ENCODE data around the gene RAET1L.
A peak's percentile ranks its signal among the peaks of the same experiment; 100 is the strongest.
"Not testable (repeated sequence)": the region's sequence is repeated elsewhere in the genome, so short reads cannot be mapped to it uniquely, and the experiment has no call there.

RAET1L gene

DNA sequence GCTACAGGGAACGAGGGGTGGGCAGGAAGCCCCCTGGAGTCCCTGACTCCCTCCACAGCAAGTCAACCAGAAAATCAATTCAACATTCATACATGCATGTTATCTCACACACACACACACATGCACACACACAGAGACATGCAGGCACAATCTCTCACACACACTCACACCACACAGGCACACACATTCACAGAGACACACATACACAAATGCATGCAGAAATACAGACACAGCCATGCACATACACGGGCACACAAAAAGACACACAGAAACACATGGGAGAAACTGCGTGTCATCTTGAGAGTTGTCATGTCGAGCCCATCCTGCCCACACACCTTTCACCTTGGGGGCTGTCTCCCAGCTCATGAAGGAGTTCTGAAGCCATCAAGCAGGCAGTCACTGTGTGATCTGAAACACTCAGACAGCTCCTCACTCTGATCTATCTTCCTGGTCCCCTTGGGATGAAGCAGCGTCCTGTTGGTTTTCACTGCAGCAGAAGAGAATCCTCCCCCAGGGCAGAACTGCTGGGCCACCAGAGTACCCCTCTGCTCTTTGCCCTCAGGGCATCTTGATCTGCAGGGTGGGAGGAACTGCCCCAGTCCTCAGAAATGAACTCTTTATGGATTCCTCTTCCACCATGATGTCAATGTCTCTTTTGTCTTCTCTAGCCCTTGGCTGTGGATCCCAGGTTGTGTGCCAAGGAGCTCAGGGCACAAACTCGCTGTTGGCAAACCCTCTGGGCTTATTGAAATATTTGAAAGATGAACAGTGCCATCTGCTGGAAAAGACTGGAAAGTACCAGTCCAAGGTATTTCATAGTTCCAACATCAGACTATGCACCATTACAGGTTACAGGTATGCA lies 8.8 kb downstream of the RAET1L start:
- peak in 1 of 3 experiments; percentile 27 for DNase-seq (ENCODE audit: low read depth in 2 of 3, low spot score in 2 of 3)

DNA sequence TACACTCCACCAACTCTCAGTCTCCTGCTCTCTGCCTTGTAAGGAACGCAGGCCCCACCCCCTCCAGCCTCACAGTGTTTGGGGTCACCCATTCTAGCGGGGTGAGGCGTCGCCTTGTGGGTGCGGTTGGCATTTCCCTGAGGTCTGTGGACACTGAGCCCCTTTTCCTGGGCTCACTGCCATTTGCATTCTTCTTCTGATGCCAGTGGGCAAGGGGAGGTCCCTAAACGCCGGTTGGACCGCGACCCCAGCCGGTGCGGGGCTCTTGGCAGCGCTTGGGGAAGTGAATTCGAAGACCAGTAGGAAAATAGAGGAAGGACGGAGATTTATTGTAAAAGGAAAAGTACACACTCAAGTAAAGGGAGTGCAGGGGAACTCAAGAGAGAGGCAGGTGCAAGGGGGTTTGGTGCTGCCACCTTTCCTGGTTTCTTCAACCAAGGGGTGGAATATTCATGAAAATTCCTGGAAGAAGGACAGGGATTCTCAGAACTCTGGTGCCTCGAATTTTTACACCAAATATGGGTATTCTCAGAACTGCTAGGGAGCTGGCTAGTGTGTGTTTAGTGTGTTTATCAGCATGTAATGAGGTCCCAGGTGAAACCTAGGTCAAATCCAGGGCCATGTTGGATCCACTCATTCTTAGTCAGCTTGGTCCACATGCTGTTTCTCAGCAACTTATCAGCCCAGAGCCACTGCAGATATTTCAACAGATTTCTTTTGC lies 9.9 kb downstream of the RAET1L start:
- DNase-seq (ENCODE audit: low read depth in 2 of 3, low spot score in 2 of 3), result not testable (repeated sequence)

DNA sequence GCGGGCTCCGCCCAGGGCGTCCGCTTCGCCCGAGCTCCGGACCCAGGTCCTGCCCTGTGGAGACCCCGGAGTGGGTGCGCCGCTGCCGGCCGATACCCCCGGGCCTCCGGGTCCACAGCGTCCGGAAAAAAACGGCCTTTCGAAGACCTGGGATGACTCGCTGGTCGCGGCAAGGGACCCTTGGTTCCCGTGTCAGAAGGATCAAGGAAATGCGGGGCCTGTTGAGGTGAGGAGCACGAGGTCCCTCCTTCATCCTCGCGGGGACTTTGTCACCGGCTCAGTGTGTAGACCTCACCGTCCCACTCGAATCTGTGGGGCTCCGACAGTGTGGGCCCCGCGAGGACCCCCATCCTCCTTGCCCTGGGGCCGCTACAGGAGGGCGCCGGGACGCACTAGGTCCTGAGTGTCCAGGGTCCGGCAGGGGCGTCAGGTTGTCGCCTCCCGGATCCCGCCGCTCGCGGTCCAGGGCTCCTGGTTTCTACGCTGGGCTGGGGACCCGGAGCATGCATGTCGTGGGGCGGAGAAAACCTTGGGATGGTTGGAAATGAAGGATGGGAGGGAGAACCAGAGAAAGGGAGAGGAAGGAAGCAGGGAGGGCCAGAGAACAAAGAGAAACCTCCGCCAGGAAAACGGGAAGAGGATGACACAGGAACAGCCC lies 10.6 kb downstream of the RAET1L start:
- DNase-seq (ENCODE audit: low read depth in 2 of 3, low spot score in 2 of 3), result not testable (repeated sequence)

DNA sequence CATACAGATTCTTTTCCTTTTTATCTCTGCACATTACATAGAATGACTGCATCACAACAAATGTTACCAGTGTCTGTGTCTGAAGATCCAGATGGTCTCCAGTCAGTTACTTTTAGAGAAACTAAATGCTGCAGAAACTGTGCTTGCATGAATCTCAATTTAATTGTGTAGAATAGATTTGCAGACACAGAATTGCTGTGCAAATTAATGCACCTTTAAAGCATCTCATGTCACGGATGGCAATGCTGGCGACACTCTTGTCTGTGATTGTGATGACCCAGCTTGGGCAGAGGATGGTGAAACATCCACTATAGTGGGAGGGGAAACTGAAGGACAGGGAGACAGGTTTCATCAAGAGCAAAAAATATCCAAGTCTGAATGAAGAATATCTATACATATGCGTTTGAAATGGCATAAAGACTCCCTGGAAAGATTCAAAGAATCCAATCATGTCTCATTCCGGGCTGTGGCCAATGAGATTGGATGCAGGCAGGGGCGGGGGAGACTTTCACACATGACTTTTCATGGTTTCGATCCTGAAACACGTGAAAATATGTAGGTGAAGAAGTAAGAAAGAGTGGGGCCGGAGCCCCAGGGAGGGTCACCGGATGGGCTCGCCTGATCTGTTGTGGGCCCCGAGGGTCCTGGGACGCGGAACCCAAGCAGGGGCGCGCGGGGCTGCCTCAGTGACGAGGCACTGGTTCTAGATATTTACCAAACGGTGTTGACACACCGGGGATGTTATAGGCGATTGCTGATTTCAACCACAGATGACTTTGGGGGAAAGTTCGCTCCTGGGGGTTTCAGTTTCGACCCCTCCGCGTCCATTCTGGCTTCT lies 11.3 kb downstream of the RAET1L start:
- DNase-seq (ENCODE audit: low read depth in 2 of 3, low spot score in 2 of 3), result not testable (repeated sequence)

DNA sequence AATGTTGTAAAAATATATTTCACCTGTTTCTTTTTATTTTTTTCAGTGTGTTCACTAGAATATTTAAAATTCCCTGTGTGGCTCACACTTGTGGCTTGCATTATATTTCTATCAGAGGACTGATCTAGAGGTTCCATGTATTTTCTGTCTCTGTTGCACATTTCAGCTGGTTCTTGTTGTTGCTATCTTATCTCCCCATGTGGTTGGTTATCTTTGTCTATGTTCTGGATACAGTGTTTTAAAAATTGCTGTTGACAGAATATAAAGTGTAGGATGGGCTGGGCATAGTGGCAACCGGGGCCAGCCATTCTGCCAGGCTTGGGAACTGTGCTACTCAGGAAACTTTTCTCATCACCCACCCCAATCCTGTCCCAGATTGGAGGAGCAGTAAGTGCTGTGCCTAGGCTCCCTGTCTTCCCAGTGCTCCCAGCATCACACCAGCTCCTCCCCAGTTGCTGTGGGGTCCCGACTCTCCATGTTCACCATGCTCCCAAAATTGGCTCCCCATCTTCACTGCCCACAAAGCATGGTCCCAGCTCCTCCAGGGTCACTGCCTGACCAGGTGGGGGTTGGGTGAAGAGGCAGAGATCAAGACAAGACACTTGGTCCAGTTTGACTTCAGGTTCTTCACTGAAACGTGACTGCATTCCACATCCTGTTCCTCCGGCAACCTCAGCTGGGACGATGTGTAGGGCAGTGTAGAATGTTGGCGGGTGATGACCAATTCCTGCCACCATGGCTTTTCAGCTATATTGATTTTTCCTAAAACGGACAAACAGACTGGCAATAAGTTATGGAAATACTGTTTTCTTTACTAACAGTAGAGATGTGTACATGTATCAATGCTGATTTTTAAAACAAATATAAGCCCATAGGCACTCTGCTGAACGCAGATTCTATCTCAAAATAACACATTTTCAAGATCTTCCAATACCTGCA lies 12.2 kb downstream of the RAET1L start:
- DNase-seq (ENCODE audit: low read depth in 2 of 3, low spot score in 2 of 3), result not testable (repeated sequence)

DNA sequence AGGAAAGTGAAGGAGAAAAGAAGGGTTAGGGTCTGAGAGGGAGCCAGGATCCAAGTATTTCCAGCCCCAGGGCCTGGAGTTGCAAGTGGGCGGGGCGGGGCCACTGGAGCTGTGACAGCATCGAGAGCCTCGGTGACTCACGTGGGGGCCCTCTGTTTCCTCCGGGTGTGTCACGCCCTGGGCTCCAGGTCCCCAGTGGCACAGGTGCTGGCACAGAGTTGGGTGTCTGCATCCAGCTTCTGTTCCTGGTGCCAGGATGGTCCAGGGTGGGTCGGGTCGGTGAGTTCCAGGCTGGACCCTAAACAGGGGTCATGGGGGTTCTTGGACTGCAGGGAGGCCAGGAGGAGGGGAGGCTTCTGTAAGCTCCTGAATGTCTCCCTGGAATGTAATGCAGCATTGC lies 16.7 kb downstream of the RAET1L start:
- no peak for DNase-seq (ENCODE audit: low read depth in 2 of 3, low spot score in 2 of 3)

DNA sequence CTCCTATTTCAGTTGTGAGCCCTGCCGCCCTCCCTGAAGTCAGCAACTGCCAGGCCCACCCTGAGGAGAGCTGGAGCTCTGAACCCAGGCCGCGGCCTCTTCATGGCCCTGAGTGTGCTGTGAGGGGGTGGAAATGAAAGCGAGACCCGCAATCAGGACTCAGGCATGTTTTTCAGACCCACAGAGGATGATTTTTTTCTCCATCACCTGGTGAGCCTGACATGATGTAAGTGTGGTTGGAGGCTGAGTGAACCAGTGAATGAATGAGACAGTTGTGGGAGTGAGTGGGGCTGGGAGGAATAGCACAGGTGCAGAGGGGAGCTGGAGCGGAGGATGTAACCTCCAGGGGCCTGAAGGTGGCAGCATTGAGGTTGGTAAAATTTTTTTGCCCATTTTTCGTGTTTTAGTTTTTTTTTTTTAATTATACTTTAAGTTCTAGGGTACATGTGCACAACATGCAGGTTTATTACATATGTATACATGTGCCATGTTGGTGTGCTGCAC lies 18.3 kb downstream of the RAET1L start:
- DNase-seq (ENCODE audit: low read depth in 2 of 3, low spot score in 2 of 3), result no peak

DNA sequence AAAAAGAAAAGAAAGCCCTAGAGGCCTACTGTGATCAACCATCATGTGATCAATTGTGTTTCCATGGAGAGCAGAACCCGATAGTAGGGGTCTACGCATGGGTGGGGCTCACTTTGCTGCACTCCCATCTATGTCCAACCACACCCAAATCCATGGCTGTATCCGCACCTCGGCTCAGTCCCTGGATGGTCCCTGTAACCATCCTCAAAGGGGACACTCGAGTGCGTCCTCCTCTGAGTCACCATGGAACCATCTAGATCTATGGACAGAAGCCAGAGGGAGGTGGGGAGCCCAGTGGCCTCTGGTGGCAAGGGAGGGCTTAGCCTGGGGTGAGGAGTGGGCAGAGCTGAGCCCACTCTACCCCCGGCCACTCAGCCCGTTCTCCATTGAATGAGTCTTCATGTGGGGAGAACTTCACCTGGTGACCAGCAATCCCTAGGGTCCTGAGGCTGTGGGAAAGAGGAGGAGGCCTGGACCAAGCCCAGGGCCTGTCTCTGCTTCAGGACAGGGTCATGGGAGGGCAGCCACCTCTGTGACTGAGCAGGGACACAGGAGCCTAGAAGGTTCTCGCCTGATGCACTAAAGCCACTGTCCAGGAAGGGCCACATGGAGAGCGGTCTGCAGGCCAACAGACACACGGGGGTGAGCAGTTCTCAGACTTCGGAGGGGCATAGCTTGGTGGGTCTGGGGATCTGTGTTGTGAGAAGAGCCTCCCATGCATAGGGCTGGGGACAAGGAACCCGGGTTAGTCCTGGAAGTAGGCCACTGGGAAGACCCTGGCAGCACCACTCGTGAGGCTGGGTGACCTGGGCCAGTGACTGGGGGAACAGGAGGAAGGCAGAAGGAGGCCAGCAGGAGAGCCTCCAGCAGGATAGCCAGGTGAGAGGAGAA lies 19.3 kb downstream of the RAET1L start:
- no peak for DNase-seq (ENCODE audit: low read depth in 2 of 3, low spot score in 2 of 3)

DNA sequence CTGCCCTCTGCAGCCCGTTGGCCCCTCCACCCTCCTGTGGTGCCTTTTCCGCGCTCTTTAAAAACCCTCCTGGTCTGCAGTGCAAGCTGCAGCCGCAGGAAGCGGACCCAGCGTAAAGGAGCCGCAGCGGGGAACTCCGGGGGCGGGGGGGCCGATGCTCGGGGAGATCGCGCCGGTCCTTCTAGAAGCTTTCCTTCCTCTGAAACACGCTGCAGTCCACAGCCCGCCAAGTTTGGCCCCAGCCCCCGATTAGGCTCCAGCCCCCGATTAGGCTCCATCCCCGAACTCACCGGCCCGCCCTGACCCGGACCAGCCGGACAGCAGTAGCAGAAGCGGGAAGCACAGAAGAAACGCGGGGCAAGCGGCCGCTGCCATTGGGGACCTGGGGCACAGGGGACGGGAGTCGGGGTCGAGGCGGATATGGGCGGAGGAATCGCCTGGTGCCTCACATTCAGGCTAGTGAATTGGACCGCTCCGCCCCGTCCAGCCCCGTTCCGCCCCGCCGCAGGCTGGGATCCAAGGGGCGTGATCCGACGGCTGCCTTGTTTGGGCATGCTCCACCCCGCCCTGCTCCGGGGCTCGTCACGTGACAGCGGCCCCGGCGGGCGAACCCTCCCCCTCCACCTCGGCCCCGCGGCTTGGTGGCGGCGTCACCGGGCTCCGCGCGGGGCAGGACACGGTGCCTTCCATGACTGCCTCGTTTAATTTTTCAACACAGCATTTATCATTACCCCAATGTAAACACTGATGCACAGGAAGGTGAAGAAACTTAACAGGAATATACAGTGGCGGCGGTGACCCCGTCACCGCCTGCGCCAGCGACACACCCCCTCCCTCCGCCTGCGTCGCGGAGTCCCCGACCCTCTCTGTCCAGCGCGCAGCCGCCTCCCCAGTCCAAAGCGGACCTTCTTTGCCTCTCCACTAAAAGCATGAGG lies 20.3 kb downstream of the RAET1L start:
- DNase-seq (ENCODE audit: low read depth in 2 of 3, low spot score in 2 of 3), result peak; percentile 51 to 72 (median 68)

DNA sequence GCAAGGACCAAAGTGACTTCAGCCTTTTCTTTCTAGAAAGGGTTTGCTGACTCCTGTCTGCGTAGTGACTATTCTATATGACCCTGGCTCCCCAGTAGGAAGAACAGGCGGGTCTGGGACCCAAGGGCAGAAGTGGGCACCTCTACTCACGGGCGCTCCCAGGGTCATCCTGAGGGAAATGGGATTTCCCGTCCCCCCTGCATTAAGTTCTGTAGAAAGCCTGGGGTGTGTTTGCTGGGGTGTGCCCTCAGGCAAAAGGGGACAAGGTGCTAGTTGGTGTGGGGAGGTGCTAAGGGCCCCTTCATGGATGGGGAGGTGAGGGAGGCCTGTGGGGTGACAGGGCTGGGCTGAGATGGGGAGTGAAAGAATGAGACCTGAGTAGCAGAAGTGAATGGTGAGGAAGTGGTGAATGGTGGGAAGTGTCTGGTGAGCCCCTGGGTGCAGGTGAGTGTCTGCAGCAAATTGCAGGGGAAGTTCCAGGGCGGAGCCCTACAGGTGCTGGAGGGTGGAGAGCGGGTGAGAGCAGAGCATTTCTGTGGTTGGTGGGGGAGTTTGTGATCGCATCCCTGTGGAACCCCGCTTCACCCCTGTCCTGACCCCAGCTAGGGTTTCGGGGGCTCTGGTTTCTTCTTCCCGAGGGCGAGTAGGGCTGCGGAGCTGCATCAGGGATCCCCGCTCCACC lies 21.1 kb downstream of the RAET1L start:
- no peak for DNase-seq (ENCODE audit: low read depth in 2 of 3, low spot score in 2 of 3)

DNA sequence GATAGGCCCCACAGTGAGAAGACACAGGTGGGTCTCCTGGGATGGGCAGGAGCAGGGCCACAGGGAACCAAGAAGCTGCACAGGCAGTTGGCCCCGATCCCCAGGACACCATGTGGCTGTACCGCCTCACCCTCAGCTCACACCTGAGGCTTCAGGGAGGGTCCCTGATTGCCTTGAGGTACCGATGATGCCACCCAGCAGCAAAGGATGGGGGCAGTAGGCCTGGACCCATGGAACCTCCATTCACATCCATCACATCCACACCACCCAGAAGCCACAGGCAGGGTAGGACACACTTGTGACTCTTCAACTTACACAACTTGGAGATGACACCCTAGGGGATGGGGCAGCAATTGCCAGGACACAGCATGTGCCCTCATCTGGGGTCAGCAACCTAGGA lies 21.7 kb downstream of the RAET1L start:
- DNase-seq (ENCODE audit: low read depth in 2 of 3, low spot score in 2 of 3), result not testable (repeated sequence)

DNA sequence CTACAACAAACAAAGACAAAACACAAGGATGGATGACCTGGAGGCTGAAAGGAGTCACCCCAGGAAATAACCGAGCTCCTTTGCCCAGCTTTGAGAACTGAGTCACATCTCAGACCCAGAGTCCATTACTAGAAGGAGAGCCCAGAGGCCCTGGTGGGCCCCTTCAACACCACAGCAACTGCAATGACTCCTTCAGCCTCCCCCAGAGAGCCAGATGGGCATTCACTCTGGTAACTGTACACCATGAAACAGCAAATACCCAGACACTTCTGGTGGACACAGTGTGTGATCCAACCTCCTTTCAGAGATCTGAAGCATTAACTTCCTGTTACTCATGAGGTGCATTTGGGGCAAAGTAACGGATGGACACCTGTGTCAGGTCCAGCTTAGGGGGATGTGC lies 22.6 kb downstream of the RAET1L start:
- DNase-seq (ENCODE audit: low read depth in 2 of 3, low spot score in 2 of 3), result no peak

DNA sequence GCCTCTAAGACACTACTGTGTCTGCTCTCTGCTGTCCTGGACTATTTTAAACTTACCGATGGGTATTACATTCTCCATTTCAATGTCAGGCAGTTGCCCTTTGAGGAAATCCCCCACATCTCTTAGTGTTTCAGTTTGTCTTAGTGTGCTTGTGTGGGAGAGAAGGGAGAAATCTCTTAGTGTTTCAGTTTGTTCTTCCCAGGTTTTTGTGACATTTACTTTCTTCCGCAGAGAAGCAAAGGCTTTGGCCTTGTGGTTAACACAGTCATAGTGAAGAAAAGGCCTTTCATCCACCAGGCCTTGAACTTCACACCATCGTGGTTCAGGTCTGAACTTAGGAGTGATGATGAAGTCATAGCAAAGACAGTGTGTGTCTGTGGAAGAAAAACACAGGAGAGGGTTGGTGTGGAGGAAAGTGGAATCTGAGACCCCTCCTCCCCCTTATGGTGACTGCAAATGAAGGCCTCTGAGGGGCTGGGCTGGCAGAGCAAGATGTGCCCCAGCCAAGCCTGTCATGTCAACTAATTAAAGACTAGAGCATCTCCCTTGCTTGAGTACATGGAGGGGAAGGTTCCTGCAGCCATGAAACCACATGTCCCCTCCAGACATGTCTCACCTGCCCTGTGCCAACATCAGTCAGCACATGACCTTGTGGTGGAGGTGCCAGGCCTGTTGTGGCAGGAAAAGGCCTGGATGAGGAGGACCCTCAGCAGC lies 23.9 kb downstream of the RAET1L start:
- DNase-seq (ENCODE audit: low read depth in 2 of 3, low spot score in 2 of 3), result no peak

DNA sequence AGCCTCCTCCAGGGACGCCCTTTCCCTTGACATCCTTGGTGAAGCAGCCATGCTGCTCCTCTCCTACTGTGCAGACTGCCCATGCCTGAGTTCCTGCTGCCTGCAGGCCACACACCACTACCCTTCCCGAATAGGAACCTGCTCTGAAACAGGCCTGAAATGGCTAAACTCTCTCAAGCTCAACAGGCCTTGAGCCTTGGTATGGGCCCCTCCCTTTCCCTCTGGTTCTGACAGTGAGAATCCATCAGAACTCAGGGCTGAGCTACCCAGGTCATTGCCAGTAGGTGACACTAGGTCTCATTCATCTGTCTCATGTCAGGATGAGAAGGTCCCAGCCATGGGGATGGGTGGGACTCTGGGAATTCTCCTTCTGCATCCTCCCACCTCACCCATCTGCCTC lies 25.7 kb downstream of the RAET1L start:
- no peak for DNase-seq (ENCODE audit: low read depth in 2 of 3, low spot score in 2 of 3)

DNA sequence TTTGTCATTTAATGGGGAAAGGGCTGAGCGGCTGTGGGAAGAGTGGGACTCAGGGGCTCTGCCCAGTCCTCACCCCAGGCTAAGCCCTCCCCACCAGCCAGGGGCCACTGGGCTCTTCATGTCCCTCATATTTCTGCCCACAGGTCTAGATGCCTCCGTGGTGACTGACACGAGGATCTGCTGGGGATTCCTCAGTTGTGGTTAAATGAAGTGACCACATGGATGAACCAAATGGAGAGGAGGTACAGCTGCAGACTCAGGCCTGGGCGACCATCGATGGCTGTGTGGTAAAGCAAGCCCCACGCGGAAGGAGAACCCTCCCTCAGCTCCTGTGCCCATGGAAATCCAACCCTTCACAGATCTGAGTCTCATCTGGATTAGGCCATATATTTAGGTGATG lies 29.4 kb downstream of the RAET1L start:
- no peak for DNase-seq (ENCODE audit: low read depth in 2 of 3, low spot score in 2 of 3)

DNA sequence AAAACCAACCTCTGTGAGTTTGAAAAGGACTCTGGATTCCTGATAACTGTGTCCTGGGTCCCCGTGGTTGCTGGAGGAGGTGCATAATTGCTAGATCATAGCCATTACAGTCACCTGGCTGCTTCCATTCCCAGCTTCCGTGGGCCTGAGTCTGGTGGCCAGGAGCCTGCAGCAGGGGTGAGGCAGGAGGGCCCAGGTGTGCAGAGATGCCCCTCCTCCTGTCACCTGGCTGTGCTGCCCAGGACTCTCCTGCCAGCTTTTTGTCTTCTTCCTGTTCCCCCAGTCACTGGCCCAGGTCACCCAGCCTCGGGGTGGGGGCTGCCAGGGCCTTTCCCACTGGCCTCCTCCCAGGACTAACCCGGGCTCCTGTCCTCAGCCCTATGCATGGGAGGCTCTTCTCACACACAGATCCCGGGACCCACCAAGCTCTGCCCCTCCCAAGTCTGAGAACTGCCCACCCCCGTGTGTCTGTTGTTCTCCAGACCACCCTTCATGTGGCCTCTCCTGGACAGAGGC lies 30.0 kb downstream of the RAET1L start:
- no peak for DNase-seq (ENCODE audit: low read depth in 2 of 3, low spot score in 2 of 3)
